DND-41 (cell line): ENCODE data around the gene PRF1.

Experiments used
- ATAC-seq: fragments of 200-7000 bp; cut with Tn5 transposase; 3 replicates; pipeline ENCODE4 v1.9.1; 2021; ENCODE audit warnings: low read depth; ENCODE audit not compliant: insufficient read depth
- DNase-seq: peaks from one replicate; pipeline ENCODE4 v3.0.0-alpha.2; 2020
- H2AFZ ChIP-seq: 2 replicates; pipeline ENCODE4 v1.6.0; 2012; ENCODE audit warnings: low read depth, low read length
- H3K27ac ChIP-seq: 2 replicates; pipeline ENCODE4 v1.5.1; 2012; ENCODE audit warnings: low read length, inconsistent platforms
- H3K27me3 ChIP-seq: fragments of 200-600 bp; sonication (generic); 2 replicates; pipeline ENCODE4 v1.6.0; 2012; ENCODE audit warnings: low read length, mild to moderate bottlenecking, inconsistent platforms; ENCODE audit not compliant: insufficient read depth, poor library complexity
- H3K36me3 ChIP-seq: 2 replicates; pipeline ENCODE4 v1.5.1; 2012; ENCODE audit warnings: low read length, inconsistent platforms; ENCODE audit not compliant: insufficient read depth
- H3K4me1 ChIP-seq: 2 replicates; pipeline ENCODE4 v1.5.1; 2012; ENCODE audit warnings: mild to moderate bottlenecking, low read length; ENCODE audit not compliant: insufficient read depth
- H3K4me2 ChIP-seq: 2 replicates; pipeline ENCODE4 v1.6.0; 2012; ENCODE audit warnings: mild to moderate bottlenecking, moderate library complexity, low read length, inconsistent platforms; ENCODE audit not compliant: insufficient read depth
- H3K4me3 ChIP-seq, 2 experiments: fragments of 200-600 bp in 1 of 2; shearing (Covaris generic) in 1 of 2; 2 replicates each; pipeline ENCODE4 v1.5.1; 2012 to 2016; ENCODE audit warnings: inconsistent platforms in 2 of 2, low read length in 2 of 2, mild to moderate bottlenecking in 2 of 2, low read depth in 1 of 2, moderate library complexity in 1 of 2
- H3K79me2 ChIP-seq: 2 replicates; pipeline ENCODE4 v1.6.0; 2012; ENCODE audit warnings: low read length, inconsistent platforms; ENCODE audit not compliant: insufficient read depth
- H3K9ac ChIP-seq: 2 replicates; pipeline ENCODE4 v1.6.0; 2012; ENCODE audit warnings: low read depth, mild to moderate bottlenecking, inconsistent platforms, low read length, moderate library complexity
- H3K9me3 ChIP-seq: 2 replicates; pipeline ENCODE4 v1.5.1; 2012; ENCODE audit warnings: low read length, moderate library complexity, mild to moderate bottlenecking, inconsistent platforms; ENCODE audit not compliant: insufficient read depth, severe bottlenecking
- H4K20me1 ChIP-seq: 2 replicates; pipeline ENCODE4 v1.6.0; 2012; ENCODE audit warnings: low read length; ENCODE audit not compliant: insufficient read depth
- EZH2 ChIP-seq: IDR thresholded peaks from 3 replicates; pipeline ENCODE4 v1.6.1; 2012; ENCODE audit warnings: borderline replicate concordance, low read depth, mild to moderate bottlenecking, moderate library complexity, low read length, inconsistent platforms; ENCODE audit not compliant: severe bottlenecking
- TF ChIP-seq, protein P1 (sequence below): IDR thresholded peaks from 2 replicates; pipeline ENCODE4 v1.5.1; 2012; ENCODE audit warnings: borderline replicate concordance, low read length, moderate library complexity, mild to moderate bottlenecking; ENCODE audit not compliant: poor library complexity, severe bottlenecking; ENCODE audit errors: extremely low read depth

PRF1 gene

DNA sequence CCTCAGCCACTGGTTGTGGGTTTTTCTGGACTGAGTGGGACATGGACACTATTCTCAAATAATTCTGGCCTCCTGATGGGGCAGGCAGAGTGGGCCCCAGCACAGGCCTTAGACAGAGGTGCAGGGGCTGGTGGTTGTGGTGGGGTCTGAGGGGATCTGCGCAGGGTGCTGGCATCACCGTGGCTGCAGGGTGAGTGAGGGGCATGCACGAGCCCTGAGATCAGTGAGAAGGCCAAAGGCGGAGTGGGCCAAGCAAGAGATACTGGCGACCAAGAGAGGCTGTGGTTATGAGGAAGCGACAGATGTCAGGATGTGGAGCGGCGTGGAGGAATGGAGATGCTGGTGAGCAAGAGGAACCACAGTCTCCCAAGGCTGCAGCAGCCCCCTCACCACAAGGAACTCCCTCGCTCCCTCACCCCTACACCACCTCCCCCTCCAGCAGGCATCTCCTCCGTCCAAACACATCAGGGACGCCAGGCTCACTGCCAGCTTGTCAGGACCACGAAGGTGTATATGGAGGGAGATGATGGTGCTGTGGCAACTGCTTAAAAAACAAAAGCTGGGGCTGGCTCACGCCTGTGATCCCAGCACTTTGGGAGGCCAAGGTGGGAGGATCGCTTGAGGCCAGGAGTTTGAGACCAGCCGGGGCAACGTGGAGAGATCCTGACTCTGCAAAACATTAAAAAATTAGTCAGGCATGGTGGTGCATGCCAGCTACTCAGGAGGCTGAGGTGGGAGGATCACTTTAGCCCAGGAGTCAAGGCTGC lies 9.6 kb downstream of the PRF1 start:
- Histone ChIP-seq H3K36me3 (no peaks in the 10 kb centered on the region), H3K9ac (no peak overlapping the region), H3K27ac (no peak overlapping the region), H3K27me3 (no peaks in the 10 kb centered on the region), H2AFZ (no peak overlapping the region), H3K4me2 (no peak overlapping the region), H3K9me3 (no peaks in the 10 kb centered on the region), H4K20me1 (no peaks in the 10 kb centered on the region), H3K4me3 (no peak overlapping the region), H3K79me2 (no peaks in the 10 kb centered on the region), H3K4me1 (peaks cover 10% of the 10 kb centered on the region)
- DNase-seq = peak; percentile 59
- ATAC-seq = peak; percentile 83
- TF ChIP-seq, protein P1, sequence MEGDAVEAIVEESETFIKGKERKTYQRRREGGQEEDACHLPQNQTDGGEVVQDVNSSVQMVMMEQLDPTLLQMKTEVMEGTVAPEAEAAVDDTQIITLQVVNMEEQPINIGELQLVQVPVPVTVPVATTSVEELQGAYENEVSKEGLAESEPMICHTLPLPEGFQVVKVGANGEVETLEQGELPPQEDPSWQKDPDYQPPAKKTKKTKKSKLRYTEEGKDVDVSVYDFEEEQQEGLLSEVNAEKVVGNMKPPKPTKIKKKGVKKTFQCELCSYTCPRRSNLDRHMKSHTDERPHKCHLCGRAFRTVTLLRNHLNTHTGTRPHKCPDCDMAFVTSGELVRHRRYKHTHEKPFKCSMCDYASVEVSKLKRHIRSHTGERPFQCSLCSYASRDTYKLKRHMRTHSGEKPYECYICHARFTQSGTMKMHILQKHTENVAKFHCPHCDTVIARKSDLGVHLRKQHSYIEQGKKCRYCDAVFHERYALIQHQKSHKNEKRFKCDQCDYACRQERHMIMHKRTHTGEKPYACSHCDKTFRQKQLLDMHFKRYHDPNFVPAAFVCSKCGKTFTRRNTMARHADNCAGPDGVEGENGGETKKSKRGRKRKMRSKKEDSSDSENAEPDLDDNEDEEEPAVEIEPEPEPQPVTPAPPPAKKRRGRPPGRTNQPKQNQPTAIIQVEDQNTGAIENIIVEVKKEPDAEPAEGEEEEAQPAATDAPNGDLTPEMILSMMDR = no peak
- no peak for TF ChIP-seq EZH2

GRCh38 chr10:70592186-70592735 lies 10.3 kb downstream of the PRF1 start:
- Histone ChIP-seq H3K9me3 (no peaks in the 10 kb centered on the region), H2AFZ (no peak overlapping the region), H3K9ac (no peak overlapping the region), H3K79me2 (no peaks in the 10 kb centered on the region), H3K36me3 (no peaks in the 10 kb centered on the region), H3K4me1 (peaks cover 10% of the 10 kb centered on the region), H4K20me1 (no peaks in the 10 kb centered on the region), H3K4me2 (no peak overlapping the region), H3K4me3 (no peak overlapping the region), H3K27me3 (no peaks in the 10 kb centered on the region), H3K27ac (no peak overlapping the region)
- TF ChIP-seq EZH2 = no peak
- TF ChIP-seq, protein P1 = no peak
- ATAC-seq = no peak
- no peak for DNase-seq

GRCh38 chr10:70590655-70591416 lies 11.7 kb downstream of the PRF1 start:
- TF ChIP-seq, protein P1 = no peak
- TF ChIP-seq EZH2 = no peak
- Histone ChIP-seq H3K27me3 (no peaks in the 10 kb centered on the region), H3K9me3 (no peaks in the 10 kb centered on the region), H3K27ac (no peak overlapping the region), H3K4me1 (peaks cover 10% of the 10 kb centered on the region), H4K20me1 (no peaks in the 10 kb centered on the region), H2AFZ (no peak overlapping the region), H3K4me2 (no peak overlapping the region), H3K9ac (no peak overlapping the region), H3K4me3 (no peak overlapping the region), H3K79me2 (no peaks in the 10 kb centered on the region), H3K36me3 (no peaks in the 10 kb centered on the region)
- peak; percentile 4 for DNase-seq
- no peak for ATAC-seq
